Neuron (in vitro differentiated cells): Measurements from ENCODE around the gene FBXL12.
"Not testable (repeated sequence)": the region's sequence is repeated elsewhere in the genome, so short reads cannot be mapped to it uniquely, and the experiment has no call there.

Experiments used
- H2AFZ ChIP-seq: one replicate; pipeline ENCODE4 v1.6.1; 2013; ENCODE audit warnings: low read depth, mild to moderate bottlenecking, inconsistent platforms, low read length, moderate library complexity
- H3K27me3 ChIP-seq: one replicate; pipeline ENCODE4 v1.6.1; 2013; ENCODE audit warnings: low read length; ENCODE audit not compliant: insufficient read depth
- H3K36me3 ChIP-seq: one replicate; pipeline ENCODE4 v1.6.1; 2013; ENCODE audit warnings: low read length; ENCODE audit not compliant: insufficient read depth
- H3K4me1 ChIP-seq: one replicate; pipeline ENCODE4 v1.6.1; 2013; ENCODE audit warnings: low read length; ENCODE audit not compliant: insufficient read depth
- H3K4me3 ChIP-seq: 2 replicates; pipeline ENCODE4 v1.5.1; 2013; ENCODE audit warnings: mild to moderate bottlenecking, low read length, moderate library complexity
- H3K9me3 ChIP-seq: one replicate; pipeline ENCODE4 v1.6.1; 2013; ENCODE audit warnings: low read length

FBXL12 gene

GRCh38 chr19:9834307-9834725, 15.4 kb upstream of the FBXL12 start:
- Histone ChIP-seq H3K36me3 (peaks cover 27% of the 10 kb centered on the region), H3K4me3 (peak overlapping the region; percentile 48), H3K9me3 (no peaks in the 10 kb centered on the region), H3K27me3 (no peaks in the 10 kb centered on the region), H3K4me1 (peaks cover 17% of the 10 kb centered on the region), H2AFZ (no peak overlapping the region)

GRCh38 chr19:9828551-9829063, 9.7 kb upstream of the FBXL12 start:
- Histone ChIP-seq H3K36me3 (peaks cover 12% of the 10 kb centered on the region), H2AFZ (no peak overlapping the region), H3K9me3 (no peaks in the 10 kb centered on the region), H3K4me1 (peaks cover 12% of the 10 kb centered on the region), H3K4me3 (peak overlapping the region; percentile 86), H3K27me3 (no peaks in the 10 kb centered on the region)

GRCh38 chr19:9827289-9828238, 8.7 kb upstream of the FBXL12 start, which contains the start of gene UBL5:
UBL5 (plus strand) TSS chr19:9827918; CDS start chr19:9828338, 420 bp downstream.
- no peaks in the 10 kb centered on the region for H3K9me3 ChIP-seq
- H2AFZ ChIP-seq = peak within 1 kb of the TSS; percentile 41
- no peaks in the 10 kb centered on the region for H3K27me3 ChIP-seq
- H3K36me3 ChIP-seq = peaks cover 12% of the 10 kb centered on the region
- peak within 1 kb of the TSS; percentile 86 for H3K4me3 ChIP-seq
- peaks cover 12% of the 10 kb centered on the region for H3K4me1 ChIP-seq

- Histone ChIP-seq H3K4me1 (peaks cover 16% of the 10 kb centered on the region), H3K27me3 (no peaks in the 10 kb centered on the region), H3K36me3 (no peaks in the 10 kb centered on the region), H3K4me3 (no peak overlapping the region), H2AFZ (no peak overlapping the region), H3K9me3 (no peaks in the 10 kb centered on the region)
These were observed 4.9 kb upstream of the FBXL12 start for GRCh38 chr19:9823816-9824215.

GRCh38 chr19:9820034-9820433, 1.2 kb upstream of the FBXL12 start:
- Histone ChIP-seq H3K4me3 (peak overlapping the region; percentile 88), H3K4me1 (peaks cover 15% of the 10 kb centered on the region)
- not testable (repeated sequence) for H3K27me3 ChIP-seq, H2AFZ ChIP-seq, H3K36me3 ChIP-seq, H3K9me3 ChIP-seq

- peaks cover 15% of the 10 kb centered on the region for H3K4me1 ChIP-seq
- peaks cover 5% of the 10 kb centered on the region for H3K36me3 ChIP-seq
- H3K27me3 ChIP-seq = no peaks in the 10 kb centered on the region
- peaks cover 7% of the 10 kb centered on the region for H3K9me3 ChIP-seq
- H3K4me3 ChIP-seq = peak overlapping the region; percentile 88
- no peak overlapping the region for H2AFZ ChIP-seq
These were observed 674 bp upstream of the FBXL12 start for GRCh38 chr19:9819596-9819909.

GRCh38 chr19:9818175-9818733, 625 bp downstream of the FBXL12 start:
- Histone ChIP-seq H3K9me3 (peaks cover 7% of the 10 kb centered on the region), H3K4me1 (peaks cover 15% of the 10 kb centered on the region), H3K4me3 (peak overlapping the region; percentile 88), H3K27me3 (no peaks in the 10 kb centered on the region), H2AFZ (peak overlapping the region; percentile 87), H3K36me3 (peaks cover 9% of the 10 kb centered on the region)

GRCh38 chr19:9811139-9811538, 7.7 kb downstream of the FBXL12 start:
- H3K27me3 ChIP-seq = no peaks in the 10 kb centered on the region
- no peaks in the 10 kb centered on the region for H3K4me1 ChIP-seq
- no peak overlapping the region for H2AFZ ChIP-seq
- no peak overlapping the region for H3K4me3 ChIP-seq
- H3K36me3 ChIP-seq = peaks cover 42% of the 10 kb centered on the region
- H3K9me3 ChIP-seq = peaks cover 7% of the 10 kb centered on the region

- H3K4me3 ChIP-seq = no peak overlapping the region
- H3K36me3 ChIP-seq = peaks cover 48% of the 10 kb centered on the region
- H3K4me1 ChIP-seq = no peaks in the 10 kb centered on the region
- H2AFZ ChIP-seq = no peak overlapping the region
- no peaks in the 10 kb centered on the region for H3K9me3 ChIP-seq
- H3K27me3 ChIP-seq = no peaks in the 10 kb centered on the region
These were observed 9.7 kb downstream of the FBXL12 start for GRCh38 chr19:9808855-9809824.

GRCh38 chr19:9806803-9807202, 12.1 kb downstream of the FBXL12 start:
- H3K4me1 ChIP-seq = no peaks in the 10 kb centered on the region

GRCh38 chr19:9801976-9802375, 16.9 kb downstream of the FBXL12 start:
- peaks cover 15% of the 10 kb centered on the region for H3K36me3 ChIP-seq
- no peak overlapping the region for H3K4me3 ChIP-seq

More at GRCh38 chr19:9806803-9807202, 12.1 kb downstream of the FBXL12 start:
- Histone ChIP-seq H3K36me3 (peaks cover 48% of the 10 kb centered on the region), H3K4me3 (no peak overlapping the region), H2AFZ (no peak overlapping the region), H3K27me3 (no peaks in the 10 kb centered on the region), H3K9me3 (no peaks in the 10 kb centered on the region)

GRCh38 chr19:9799162-9799561, 19.7 kb downstream of the FBXL12 start:
- Histone ChIP-seq H3K9me3 (no peaks in the 10 kb centered on the region), H3K36me3 (peaks cover 4% of the 10 kb centered on the region), H3K27me3 (no peaks in the 10 kb centered on the region), H2AFZ (no peak overlapping the region), H3K4me3 (no peak overlapping the region), H3K4me1 (no peaks in the 10 kb centered on the region)

More at GRCh38 chr19:9801976-9802375, 16.9 kb downstream of the FBXL12 start:
- no peak overlapping the region for H2AFZ ChIP-seq
- H3K27me3 ChIP-seq = no peaks in the 10 kb centered on the region
- H3K9me3 ChIP-seq = no peaks in the 10 kb centered on the region
- no peaks in the 10 kb centered on the region for H3K4me1 ChIP-seq
